ENCODE data around the gene TRIM39.
A peak's percentile ranks its signal among the peaks of the same experiment; 100 is the strongest.
"Not testable (repeated sequence)": the region's sequence is repeated elsewhere in the genome, so short reads cannot be mapped to it uniquely, and the experiment has no call there.

The TRIM39 gene

DNA sequence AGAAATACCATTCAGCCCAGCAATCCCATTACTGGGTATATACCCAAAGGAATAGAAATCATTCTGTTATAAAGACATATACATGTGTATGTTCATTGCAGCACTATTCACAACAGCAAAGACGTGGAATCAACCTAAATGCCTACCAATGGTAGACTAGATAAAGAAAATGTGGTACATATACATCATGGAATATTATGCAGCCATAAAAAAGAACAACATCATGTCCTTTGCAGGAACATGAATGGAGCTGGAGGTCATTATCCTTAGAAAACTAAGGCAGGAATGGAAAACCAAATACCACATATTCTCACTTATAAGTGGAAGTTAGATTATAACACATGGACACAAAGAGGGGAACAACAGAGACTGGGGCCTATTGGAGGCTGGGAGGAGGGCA is 42.6 kb downstream of the TRIM39 start:
- not testable (repeated sequence) for DNase-seq

DNA sequence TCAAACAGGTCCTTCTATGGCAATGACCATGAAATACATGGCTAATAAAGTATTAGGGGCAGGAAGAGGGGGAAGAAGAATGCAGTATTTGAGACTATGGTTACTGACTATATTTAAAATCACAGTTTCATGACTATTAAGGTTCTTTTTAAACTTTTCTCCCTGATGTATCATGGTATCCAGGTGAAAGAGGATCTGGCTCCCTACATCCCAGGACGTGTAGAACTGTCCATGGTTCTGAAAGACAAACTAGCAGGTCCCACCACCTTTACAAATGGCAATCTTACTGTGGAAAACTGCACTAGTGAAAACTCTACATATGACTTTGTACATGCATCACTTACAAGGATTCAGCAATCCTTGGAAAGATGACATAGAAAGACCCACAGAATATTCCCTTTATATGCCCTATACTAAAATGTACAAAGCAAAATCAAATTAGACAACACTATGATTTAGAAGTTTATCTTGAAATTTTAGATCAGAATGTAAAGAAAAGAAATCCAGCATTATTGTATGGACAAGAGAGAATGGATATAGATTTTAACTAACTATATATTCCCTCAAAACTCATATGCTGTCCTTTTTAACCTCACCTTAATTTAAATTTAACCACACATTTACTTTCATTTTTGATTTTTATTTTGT is 51.7 kb downstream of the TRIM39 start:
- DNase-seq = peak; percentile 5

GRCh38 chr6:30380464-30380863 is 53.7 kb downstream of the TRIM39 start:
- DNase-seq = no peak

GRCh38 chr6:30386166-30386565 is 59.4 kb downstream of the TRIM39 start:
- DNase-seq = no peak

DNA sequence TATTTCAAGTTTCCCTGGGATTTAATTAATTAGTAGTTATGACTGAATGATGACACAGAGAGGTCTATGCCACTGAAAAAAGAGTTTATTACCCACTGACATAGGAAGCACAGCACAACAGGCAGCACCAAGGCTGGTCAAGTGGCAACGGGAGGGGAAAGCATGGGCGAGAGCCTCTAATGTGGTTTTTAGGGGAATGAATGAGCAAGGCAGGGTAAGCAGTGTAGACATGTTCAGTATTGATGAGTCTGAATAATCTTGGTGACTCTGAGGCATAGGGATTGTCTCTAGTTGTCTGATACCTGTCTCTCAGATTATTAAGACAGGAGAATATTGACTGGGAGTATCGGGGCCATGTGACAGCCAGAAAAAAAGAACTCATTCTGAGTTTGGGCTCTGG is 64.5 kb downstream of the TRIM39 start:
- no peak for DNase-seq

All from kidney glomerular epithelial cell (primary cell).